GM18868 (cell line): ENCODE results near the gene SLC19A1.

Experiments
- ATAC-seq: cut with Tn5 transposase; IDR thresholded peaks from one replicate; pipeline ENCODE4 v1.9.1; 2021; ENCODE audit warnings: mild to moderate bottlenecking, moderate library complexity; ENCODE audit not compliant: unreplicated experiment

The SLC19A1 gene

DNA sequence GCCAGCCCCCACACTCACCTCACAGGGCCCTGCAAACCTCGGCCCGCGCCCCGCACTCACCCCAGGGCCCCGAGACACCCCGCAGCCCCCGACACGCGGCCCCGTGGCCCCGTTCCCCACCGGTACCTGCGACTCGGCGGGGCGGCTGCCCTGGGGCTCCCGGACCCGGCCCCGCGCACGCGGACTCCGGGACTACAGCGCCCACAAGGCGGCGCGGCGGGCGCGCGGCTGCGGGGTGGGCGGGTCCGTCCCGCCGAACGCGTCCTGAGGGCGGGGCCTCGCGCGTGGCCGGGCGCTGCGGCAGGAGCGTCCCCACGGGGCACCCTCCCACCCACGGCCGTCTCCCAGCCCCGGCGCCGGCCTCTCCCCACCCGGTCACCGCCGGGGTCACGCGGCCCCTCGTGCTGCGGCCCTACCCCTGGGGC lies at the start of gene SLC19A1:
SLC19A1 (minus strand) TSS at position 199 of the 425 bp plus-strand sequence. CDS start 4,481 bp downstream, outside the sequence.
- peak; percentile 71 for ATAC-seq

- no peak for ATAC-seq
Measured at GRCh38 chr21:45591619-45592207, 49.5 kb upstream of the SLC19A1 start.

- no peak for ATAC-seq
Measured at GRCh38 chr21:45590726-45591618, 48.7 kb upstream of the SLC19A1 start.

DNA sequence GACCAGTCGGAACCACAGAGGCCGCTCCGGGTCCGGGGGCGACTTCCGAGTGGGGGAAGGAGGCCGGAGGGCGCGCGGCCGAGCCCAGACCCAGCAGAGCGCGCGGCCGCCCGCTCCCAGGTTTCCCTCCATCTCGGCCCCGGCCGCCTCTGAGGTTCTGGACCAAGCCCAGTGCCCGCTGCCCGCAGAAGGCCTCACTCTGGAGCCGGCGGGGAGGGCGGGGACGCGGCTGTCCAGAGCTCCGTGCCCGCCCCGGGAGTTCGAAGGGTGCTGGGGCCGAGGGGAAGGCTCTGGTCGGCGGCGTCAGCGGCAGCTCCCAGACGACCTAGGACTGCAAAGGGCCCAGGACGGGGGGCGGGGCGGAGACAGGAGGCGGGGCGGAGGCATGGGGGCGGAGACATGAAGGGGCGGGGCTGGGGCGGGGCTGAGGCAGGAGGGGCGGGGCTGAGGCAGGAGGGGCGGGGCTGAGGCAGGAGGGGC lies 48.0 kb upstream of the SLC19A1 start:
- ATAC-seq = no peak

GRCh38 chr21:45589686-45590245 lies 47.5 kb upstream of the SLC19A1 start:
- ATAC-seq = no peak

DNA sequence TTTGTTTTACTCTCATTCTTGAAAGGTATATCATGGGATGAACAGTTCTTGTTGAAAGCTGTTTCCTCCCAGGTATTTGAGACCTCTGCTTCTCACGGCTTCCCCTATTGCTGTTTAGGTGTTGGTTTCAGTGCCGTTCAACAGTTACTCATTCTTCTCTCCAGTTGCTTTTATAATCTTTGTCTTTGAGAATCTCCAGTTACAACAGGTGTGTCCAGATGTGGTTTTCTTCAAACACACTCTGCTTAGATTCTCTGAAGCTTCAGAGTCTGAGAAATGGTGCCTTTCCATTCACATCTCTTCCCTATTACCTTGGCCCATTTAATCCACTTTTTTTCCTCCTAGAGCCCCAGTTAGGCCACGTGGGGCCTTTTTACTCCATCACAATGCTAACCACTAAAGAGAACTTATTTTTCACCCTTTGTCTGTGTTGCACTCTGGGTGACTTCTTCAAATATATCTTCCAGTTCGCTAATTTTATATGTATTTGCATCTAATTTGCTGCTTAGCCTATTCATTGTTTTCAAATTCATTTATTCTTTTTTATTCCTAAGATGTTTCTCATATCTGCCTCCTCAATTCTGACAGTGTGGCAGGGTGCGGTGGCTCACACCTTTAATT lies 46.7 kb upstream of the SLC19A1 start:
- ATAC-seq = no peak

DNA sequence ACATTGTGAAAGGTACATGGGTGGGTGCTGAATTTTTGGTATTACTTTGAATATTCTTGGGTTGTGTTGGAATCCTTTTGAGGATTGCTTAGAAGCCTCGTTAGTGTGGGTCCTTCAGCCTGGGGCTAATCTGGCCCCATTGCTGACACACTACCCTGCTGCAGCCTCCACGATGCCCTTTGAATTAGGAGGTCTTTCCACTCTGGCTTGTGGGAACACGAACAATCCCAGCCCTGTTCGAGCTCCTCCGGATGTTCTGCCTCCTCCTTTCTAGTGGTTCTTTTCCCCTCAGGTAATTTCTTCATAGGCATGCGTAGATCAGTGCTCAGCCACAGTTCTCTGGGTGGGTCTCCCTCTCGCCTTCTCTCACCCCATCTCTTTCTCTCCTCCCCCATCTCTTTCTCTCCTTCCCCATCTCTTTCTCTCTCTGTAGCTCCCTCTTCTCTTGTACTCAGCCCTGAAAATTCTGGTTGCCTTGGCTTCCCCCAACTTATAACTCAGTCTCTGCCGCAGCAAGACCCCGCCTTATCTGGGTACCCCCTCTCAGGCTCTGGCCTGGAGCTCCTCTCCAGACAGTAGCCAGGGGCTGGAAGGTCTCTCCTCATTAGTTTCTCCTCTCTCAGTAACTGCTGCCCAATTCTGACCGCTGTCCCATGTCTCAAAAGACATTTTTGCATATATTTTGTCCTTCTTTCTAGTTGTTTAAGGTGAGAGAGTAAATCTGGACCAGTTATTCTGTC lies 46.0 kb upstream of the SLC19A1 start:
- no peak for ATAC-seq

DNA sequence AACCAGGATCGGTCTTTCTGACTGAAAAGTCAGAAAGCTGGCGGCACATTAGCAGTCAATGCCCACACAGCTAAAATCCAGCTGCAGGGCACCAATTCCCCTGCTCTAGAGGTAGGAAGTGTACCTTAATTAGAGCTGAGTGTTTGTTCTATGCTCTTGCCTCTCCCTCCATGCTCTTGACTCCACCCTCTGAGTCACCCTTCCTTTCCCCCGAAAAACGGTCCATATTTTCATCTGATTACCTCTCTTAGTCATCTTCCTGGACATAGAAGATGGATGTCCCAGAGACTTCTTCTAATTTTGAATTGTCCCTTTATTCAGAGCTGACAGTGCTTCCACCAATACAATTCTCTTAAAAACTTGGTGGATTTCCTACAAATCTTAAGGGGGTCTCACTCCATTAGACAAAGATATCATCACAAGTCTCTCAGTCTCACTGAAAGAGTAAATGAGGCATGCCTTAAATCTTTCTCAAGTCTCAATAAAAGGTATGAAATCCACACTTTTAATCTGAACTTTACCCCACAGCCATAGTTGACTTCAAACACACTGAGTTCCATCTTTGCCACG lies 44.1 kb upstream of the SLC19A1 start:
- no peak for ATAC-seq

DNA sequence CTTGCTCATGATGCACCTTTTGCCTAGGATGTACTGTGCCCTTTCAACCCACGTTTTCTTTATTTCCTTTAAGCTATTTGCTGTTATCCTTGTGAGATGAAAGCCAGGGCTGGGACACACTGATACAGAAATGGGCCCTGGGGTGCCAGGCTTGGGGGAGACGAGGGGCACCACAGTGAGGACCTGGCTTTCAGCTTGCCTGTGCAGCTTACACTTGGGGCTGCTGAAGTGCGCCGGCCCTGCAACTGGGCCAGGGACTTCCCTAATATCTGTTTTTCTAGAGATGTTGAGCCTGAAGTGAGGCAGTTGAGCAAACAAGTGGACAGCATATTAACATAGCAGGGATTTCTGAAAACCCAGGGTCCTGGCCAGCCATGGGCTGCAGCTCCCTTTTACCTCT lies 42.5 kb upstream of the SLC19A1 start:
- no peak for ATAC-seq

- no peak for ATAC-seq
Measured at GRCh38 chr21:45583831-45584509, 41.7 kb upstream of the SLC19A1 start.

- ATAC-seq = no peak
Measured at GRCh38 chr21:45582128-45582527, 39.9 kb upstream of the SLC19A1 start.

GRCh38 chr21:45581322-45581712 lies 39.1 kb upstream of the SLC19A1 start:
- no peak for ATAC-seq

- no peak for ATAC-seq
Measured at GRCh38 chr21:45580576-45581321, 38.5 kb upstream of the SLC19A1 start.

DNA sequence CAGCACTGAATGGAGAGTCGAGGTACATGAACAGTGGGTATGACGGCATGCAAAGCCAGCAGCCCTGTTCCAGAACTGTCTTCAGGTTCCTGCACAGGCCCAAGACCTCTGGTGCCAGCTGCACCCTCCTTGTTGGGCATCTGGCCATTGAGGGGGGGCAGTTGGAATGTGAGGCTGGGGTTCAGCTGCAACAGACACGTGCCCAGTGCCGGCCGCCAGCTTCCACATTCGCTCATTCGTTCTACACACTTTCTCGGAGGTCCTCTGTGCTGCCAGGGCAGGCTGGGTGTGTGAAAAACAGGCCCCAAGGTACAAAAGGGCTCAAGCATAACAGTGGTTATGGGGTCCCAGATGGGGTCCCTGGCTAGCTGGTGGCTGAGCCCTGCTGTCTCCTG lies 37.9 kb upstream of the SLC19A1 start:
- ATAC-seq = no peak

- no peak for ATAC-seq
Measured at GRCh38 chr21:45579383-45580180, 37.3 kb upstream of the SLC19A1 start.

DNA sequence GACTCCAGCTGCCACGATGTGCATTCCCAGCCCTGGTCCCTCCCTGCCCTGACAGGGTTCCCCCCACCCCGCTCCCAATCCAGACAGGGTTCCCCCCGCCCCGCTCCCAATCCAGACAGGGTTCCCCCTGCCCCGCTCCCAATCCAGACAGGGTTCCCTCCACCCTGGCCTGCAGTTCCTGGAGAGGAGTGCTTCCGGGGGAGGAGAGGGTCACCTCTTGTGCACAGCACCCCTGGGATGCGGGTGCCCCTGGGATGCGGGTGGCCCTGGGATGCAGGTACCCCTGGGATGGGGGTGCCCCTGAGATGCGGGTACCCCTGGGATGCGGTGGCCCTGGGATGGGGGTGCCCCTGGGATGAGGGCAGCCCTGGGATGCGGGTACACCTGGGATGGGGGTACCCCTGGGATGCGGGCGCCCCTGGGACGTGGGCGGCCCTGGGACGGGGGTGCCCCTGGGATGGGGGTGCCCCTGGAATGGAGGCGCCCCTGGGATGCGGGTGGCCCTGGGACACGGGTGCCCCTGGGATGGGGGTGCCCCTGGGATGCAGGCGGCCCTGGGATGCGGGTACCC lies 36.7 kb upstream of the SLC19A1 start:
- ATAC-seq = no peak

DNA sequence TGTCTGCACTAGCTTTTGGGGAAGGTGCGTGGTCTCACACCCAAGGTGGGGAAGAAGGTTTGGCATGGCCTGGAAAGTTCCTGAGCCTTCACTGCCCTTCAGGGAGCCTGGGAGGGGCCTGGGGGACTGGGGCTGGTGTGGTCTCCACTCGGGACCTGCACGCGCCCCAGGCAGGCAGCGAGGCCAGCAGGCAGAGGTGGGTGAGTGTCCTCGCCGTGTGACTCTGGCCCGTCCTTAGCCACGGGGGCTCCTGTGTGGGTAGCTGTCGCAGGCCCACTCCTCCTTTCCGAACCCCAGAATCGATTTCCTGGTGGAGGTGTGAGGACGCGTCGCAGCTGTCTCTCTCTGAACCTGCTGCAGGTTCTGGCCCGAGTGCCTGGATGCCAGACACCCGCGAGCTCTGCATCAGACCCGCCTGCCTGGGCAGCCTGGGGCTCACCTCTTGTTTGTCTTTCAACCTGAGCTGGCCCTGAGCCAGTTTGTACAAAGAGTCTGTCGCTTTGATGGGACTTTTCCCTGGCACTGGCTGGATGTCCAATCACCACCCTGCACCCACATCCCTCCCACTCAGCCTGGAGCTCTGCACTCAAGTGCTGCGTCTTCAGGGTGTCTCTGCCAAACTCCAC lies 36.0 kb upstream of the SLC19A1 start:
- no peak for ATAC-seq

DNA sequence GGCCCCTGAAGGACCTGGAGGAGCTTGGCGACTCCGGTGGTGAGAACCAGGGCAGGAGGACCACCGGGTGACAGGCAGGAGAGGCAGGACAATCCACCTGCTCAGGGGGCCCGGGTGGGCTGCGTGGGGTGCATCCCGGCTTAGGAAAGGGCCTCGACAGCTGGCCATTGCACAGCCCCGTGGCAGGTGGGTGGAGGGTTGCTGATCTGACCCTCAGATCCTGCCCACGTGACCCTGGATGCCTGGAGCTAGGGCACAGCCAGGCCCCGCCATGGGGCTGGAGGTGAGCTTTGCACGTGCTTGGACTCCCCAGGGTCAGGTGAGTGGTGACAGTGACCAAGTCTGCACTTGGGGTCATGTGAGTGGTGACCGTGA lies 35.5 kb upstream of the SLC19A1 start:
- no peak for ATAC-seq
